ENCODE data around the gene DALRD3. TPM values are rescaled to one million over a fixed set of nuclear protein-coding genes. Genes with fewer than 3 reads are reported as not detected.
A peak's percentile ranks its signal among the peaks of the same experiment; 100 is the strongest.

The DALRD3 gene
- total and polyA plus RNA-seq, 2 of the 8 experiments (the other 6 are each of a cell fraction or from before 2014, with no cell fraction given), result 30.4 to 86.5 TPM

DNA sequence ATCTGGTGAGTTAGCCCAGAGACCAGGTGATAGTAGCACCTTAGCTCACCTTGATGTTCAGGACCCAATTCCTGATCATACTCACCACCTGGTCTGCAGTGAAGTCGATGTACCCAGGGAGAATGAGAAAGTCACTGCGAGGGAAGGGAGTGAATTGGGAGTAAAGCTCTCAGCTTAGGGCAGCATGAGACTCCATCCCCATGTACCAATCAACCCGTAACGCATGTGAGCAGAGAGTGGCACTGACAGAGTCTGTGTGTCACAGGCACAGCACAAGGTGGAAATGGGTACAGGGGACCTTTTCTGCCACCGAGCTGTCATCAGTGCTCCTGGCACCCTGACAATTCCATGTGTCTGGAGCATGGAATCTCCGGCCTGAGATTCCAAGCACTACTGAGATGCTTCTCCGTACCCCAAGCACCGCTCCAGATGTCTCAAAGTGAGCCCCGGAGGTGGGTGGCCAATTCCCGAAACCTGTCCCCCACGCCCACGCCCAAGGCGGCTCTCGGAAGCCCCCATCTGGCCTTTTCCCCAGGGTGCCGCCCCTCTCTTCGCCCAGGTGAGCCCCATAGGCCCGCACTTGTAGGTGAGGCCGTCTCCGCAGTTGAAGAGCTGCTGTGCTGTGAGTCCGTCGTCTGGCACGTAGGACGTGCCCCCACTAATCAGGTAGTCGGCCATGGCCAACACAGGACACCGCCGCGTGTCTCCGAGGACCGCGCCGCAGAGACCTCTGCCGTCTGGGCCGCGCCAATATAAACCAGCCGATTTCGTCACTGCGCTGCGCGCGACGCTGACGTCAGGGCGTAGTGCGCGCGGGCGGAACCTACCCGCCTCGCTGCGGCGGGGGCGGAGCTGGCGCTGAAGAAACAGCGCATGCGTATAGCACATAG, 10.5 kb upstream of the DALRD3 start, which contains the start of gene IMPDH2 (continued):
- TF ChIP-seq, protein P1, sequence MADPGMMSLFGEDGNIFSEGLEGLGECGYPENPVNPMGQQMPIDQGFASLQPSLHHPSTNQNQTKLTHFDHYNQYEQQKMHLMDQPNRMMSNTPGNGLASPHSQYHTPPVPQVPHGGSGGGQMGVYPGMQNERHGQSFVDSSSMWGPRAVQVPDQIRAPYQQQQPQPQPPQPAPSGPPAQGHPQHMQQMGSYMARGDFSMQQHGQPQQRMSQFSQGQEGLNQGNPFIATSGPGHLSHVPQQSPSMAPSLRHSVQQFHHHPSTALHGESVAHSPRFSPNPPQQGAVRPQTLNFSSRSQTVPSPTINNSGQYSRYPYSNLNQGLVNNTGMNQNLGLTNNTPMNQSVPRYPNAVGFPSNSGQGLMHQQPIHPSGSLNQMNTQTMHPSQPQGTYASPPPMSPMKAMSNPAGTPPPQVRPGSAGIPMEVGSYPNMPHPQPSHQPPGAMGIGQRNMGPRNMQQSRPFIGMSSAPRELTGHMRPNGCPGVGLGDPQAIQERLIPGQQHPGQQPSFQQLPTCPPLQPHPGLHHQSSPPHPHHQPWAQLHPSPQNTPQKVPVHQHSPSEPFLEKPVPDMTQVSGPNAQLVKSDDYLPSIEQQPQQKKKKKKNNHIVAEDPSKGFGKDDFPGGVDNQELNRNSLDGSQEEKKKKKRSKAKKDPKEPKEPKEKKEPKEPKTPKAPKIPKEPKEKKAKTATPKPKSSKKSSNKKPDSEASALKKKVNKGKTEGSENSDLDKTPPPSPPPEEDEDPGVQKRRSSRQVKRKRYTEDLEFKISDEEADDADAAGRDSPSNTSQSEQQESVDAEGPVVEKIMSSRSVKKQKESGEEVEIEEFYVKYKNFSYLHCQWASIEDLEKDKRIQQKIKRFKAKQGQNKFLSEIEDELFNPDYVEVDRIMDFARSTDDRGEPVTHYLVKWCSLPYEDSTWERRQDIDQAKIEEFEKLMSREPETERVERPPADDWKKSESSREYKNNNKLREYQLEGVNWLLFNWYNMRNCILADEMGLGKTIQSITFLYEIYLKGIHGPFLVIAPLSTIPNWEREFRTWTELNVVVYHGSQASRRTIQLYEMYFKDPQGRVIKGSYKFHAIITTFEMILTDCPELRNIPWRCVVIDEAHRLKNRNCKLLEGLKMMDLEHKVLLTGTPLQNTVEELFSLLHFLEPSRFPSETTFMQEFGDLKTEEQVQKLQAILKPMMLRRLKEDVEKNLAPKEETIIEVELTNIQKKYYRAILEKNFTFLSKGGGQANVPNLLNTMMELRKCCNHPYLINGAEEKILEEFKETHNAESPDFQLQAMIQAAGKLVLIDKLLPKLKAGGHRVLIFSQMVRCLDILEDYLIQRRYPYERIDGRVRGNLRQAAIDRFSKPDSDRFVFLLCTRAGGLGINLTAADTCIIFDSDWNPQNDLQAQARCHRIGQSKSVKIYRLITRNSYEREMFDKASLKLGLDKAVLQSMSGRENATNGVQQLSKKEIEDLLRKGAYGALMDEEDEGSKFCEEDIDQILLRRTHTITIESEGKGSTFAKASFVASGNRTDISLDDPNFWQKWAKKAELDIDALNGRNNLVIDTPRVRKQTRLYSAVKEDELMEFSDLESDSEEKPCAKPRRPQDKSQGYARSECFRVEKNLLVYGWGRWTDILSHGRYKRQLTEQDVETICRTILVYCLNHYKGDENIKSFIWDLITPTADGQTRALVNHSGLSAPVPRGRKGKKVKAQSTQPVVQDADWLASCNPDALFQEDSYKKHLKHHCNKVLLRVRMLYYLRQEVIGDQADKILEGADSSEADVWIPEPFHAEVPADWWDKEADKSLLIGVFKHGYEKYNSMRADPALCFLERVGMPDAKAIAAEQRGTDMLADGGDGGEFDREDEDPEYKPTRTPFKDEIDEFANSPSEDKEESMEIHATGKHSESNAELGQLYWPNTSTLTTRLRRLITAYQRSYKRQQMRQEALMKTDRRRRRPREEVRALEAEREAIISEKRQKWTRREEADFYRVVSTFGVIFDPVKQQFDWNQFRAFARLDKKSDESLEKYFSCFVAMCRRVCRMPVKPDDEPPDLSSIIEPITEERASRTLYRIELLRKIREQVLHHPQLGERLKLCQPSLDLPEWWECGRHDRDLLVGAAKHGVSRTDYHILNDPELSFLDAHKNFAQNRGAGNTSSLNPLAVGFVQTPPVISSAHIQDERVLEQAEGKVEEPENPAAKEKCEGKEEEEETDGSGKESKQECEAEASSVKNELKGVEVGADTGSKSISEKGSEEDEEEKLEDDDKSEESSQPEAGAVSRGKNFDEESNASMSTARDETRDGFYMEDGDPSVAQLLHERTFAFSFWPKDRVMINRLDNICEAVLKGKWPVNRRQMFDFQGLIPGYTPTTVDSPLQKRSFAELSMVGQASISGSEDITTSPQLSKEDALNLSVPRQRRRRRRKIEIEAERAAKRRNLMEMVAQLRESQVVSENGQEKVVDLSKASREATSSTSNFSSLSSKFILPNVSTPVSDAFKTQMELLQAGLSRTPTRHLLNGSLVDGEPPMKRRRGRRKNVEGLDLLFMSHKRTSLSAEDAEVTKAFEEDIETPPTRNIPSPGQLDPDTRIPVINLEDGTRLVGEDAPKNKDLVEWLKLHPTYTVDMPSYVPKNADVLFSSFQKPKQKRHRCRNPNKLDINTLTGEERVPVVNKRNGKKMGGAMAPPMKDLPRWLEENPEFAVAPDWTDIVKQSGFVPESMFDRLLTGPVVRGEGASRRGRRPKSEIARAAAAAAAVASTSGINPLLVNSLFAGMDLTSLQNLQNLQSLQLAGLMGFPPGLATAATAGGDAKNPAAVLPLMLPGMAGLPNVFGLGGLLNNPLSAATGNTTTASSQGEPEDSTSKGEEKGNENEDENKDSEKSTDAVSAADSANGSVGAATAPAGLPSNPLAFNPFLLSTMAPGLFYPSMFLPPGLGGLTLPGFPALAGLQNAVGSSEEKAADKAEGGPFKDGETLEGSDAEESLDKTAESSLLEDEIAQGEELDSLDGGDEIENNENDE (IDR thresholded peaks at IDR 0.05; ENCODE audit: insufficient replicate concordance, low read length), result no peak
- TF ChIP-seq HDAC2 (IDR thresholded peaks at IDR 0.05; ENCODE audit: borderline replicate concordance in 1 of 2, low read depth in 2 of 2, low read length in 2 of 2) (peak in 1 of 2 experiments; percentile 71; a peak in 1 of 4 replicates), SIX5 (IDR thresholded peaks at IDR 0.05; ENCODE audit: low read depth, low read length) (no peak), RAD21 (IDR thresholded peaks at IDR 0.05 in 1 of 2, conservative IDR thresholded peaks at IDR 0.05 in 1 of 2; ENCODE audit: low read depth in 2 of 2, low read length in 2 of 2) (peak in 1 of 2 experiments; percentile 16; a peak in 1 of 4 replicates), GABPA (IDR thresholded peaks at IDR 0.05; ENCODE audit: borderline replicate concordance, insufficient read depth, low read length) (no peak), CEBPB (IDR thresholded peaks at IDR 0.05; ENCODE audit: low read depth, low read length) (peak; percentile 91), SP4 (IDR thresholded peaks at IDR 0.05; ENCODE audit: low read length) (peak; percentile 80; the same call in 1 of the 2 replicates)
- TF ChIP-seq, protein P2, sequence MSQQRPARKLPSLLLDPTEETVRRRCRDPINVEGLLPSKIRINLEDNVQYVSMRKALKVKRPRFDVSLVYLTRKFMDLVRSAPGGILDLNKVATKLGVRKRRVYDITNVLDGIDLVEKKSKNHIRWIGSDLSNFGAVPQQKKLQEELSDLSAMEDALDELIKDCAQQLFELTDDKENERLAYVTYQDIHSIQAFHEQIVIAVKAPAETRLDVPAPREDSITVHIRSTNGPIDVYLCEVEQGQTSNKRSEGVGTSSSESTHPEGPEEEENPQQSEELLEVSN (IDR thresholded peaks at IDR 0.05), result peak; percentile 91
